ENCODE results near the gene AREG. TPM values are rescaled to one million over a fixed set of nuclear protein-coding genes. Genes with fewer than 3 reads are reported as not detected.

Gene AREG
- polyA plus RNA-seq, 2 donors, result 12.8 to 17.4 TPM

- H3K4me1 ChIP-seq (ENCODE audit: control insufficient read depth in 2 of 2, insufficient read depth in 2 of 2, low read length in 1 of 2), result no peaks in the 10 kb centered on the region
- H3K9me3 ChIP-seq (ENCODE audit: control insufficient read depth in 2 of 2, insufficient read depth in 1 of 2, low read depth in 1 of 2, low read length in 1 of 2), result peaks cover 0 to 3% of the 10 kb centered on the region in 2 donors
- H3K4me3 ChIP-seq (ENCODE audit: low read depth in 1 of 2, low read length in 2 of 2), result no peak overlapping the region
- H3K36me3 ChIP-seq (ENCODE audit: control insufficient read depth in 2 of 2, insufficient read depth in 2 of 2, low read length in 1 of 2), result no peaks in the 10 kb centered on the region
- no peaks in the 10 kb centered on the region for H3K27me3 ChIP-seq (ENCODE audit: control insufficient read depth in 1 of 2, insufficient read depth in 2 of 2, low read length in 2 of 2)
- H3K27ac ChIP-seq (ENCODE audit: low read depth in 2 of 2, low read length in 1 of 2), result no peak overlapping the region
These were observed 32.7 kb upstream of the AREG start for GRCh38 chr4:74412225-74412624.

- no peaks in the 10 kb centered on the region for H3K4me1 ChIP-seq (ENCODE audit: control insufficient read depth in 2 of 2, insufficient read depth in 2 of 2, low read length in 1 of 2)
- peaks cover 0 to 3% of the 10 kb centered on the region in 2 donors for H3K9me3 ChIP-seq (ENCODE audit: control insufficient read depth in 2 of 2, insufficient read depth in 1 of 2, low read depth in 1 of 2, low read length in 1 of 2)
- no peak overlapping the region for H3K27ac ChIP-seq (ENCODE audit: low read depth in 2 of 2, low read length in 1 of 2)
These were observed 31.7 kb upstream of the AREG start for GRCh38 chr4:74413265-74413664.

GRCh38 chr4:74414149-74414809, 30.7 kb upstream of the AREG start:
- H3K4me1 ChIP-seq (ENCODE audit: control insufficient read depth in 2 of 2, insufficient read depth in 2 of 2, low read length in 1 of 2), result no peaks in the 10 kb centered on the region
- H3K9me3 ChIP-seq (ENCODE audit: control insufficient read depth in 2 of 2, insufficient read depth in 1 of 2, low read depth in 1 of 2, low read length in 1 of 2), result peaks cover 0 to 3% of the 10 kb centered on the region in 2 donors
- 42 to 43% methylated on average over 5 of the region's 5 CpGs for WGBS, 2 donors
- no peak overlapping the region for H3K27ac ChIP-seq (ENCODE audit: low read depth in 2 of 2, low read length in 1 of 2)
- no peaks in the 10 kb centered on the region for H3K27me3 ChIP-seq (ENCODE audit: control insufficient read depth in 1 of 2, insufficient read depth in 2 of 2, low read length in 2 of 2)
- no peak overlapping the region for H3K4me3 ChIP-seq (ENCODE audit: low read depth in 1 of 2, low read length in 2 of 2)
- no peaks in the 10 kb centered on the region for H3K36me3 ChIP-seq (ENCODE audit: control insufficient read depth in 2 of 2, insufficient read depth in 2 of 2, low read length in 1 of 2)

More at GRCh38 chr4:74413265-74413664, 31.7 kb upstream of the AREG start:
- H3K4me3 ChIP-seq (ENCODE audit: low read depth in 1 of 2, low read length in 2 of 2), result no peak overlapping the region
- no peaks in the 10 kb centered on the region for H3K27me3 ChIP-seq (ENCODE audit: control insufficient read depth in 1 of 2, insufficient read depth in 2 of 2, low read length in 2 of 2)
- no peaks in the 10 kb centered on the region for H3K36me3 ChIP-seq (ENCODE audit: control insufficient read depth in 2 of 2, insufficient read depth in 2 of 2, low read length in 1 of 2)

- Histone ChIP-seq H3K4me1 (ENCODE audit: control insufficient read depth in 2 of 2, insufficient read depth in 2 of 2, low read length in 1 of 2) (no peaks in the 10 kb centered on the region), H3K4me3 (ENCODE audit: low read depth in 1 of 2, low read length in 2 of 2) (no peak overlapping the region), H3K36me3 (ENCODE audit: control insufficient read depth in 2 of 2, insufficient read depth in 2 of 2, low read length in 1 of 2) (no peaks in the 10 kb centered on the region), H3K27me3 (ENCODE audit: control insufficient read depth in 1 of 2, insufficient read depth in 2 of 2, low read length in 2 of 2) (no peaks in the 10 kb centered on the region), H3K9me3 (ENCODE audit: control insufficient read depth in 2 of 2, insufficient read depth in 1 of 2, low read depth in 1 of 2, low read length in 1 of 2) (peaks cover 0 to 3% of the 10 kb centered on the region in 2 donors), H3K27ac (ENCODE audit: low read depth in 2 of 2, low read length in 1 of 2) (no peak overlapping the region)
- WGBS, 2 donors, result 51 to 57% methylated on average over 3 of the region's 3 CpGs
These were observed 29.2 kb upstream of the AREG start for GRCh38 chr4:74415602-74416300.

GRCh38 chr4:74418063-74418670, 26.8 kb upstream of the AREG start:
- Histone ChIP-seq H3K9me3 (ENCODE audit: control insufficient read depth in 2 of 2, insufficient read depth in 1 of 2, low read depth in 1 of 2, low read length in 1 of 2) (peaks cover 0 to 3% of the 10 kb centered on the region in 2 donors), H3K4me1 (ENCODE audit: control insufficient read depth in 2 of 2, insufficient read depth in 2 of 2, low read length in 1 of 2) (no peaks in the 10 kb centered on the region), H3K27ac (ENCODE audit: low read depth in 2 of 2, low read length in 1 of 2) (no peak overlapping the region), H3K27me3 (ENCODE audit: control insufficient read depth in 1 of 2, insufficient read depth in 2 of 2, low read length in 2 of 2) (no peaks in the 10 kb centered on the region), H3K36me3 (ENCODE audit: control insufficient read depth in 2 of 2, insufficient read depth in 2 of 2, low read length in 1 of 2) (no peaks in the 10 kb centered on the region), H3K4me3 (ENCODE audit: low read depth in 1 of 2, low read length in 2 of 2) (no peak overlapping the region)
- WGBS, 2 donors, result 61 to 64% methylated on average over 6 of the region's 6 CpGs

GRCh38 chr4:74420863-74421262, 24.1 kb upstream of the AREG start:
- H3K9me3 ChIP-seq (ENCODE audit: control insufficient read depth in 2 of 2, insufficient read depth in 1 of 2, low read depth in 1 of 2, low read length in 1 of 2), result no peaks in the 10 kb centered on the region
- whole genome bisulfite sequencing, 2 donors, result 76 to 86% methylated on average over 5 of the region's 5 CpGs

GRCh38 chr4:74423104-74423503, 21.8 kb upstream of the AREG start:
- Histone ChIP-seq H3K27me3 (ENCODE audit: control insufficient read depth in 1 of 2, insufficient read depth in 2 of 2, low read length in 2 of 2) (no peaks in the 10 kb centered on the region), H3K4me1 (ENCODE audit: control insufficient read depth in 2 of 2, insufficient read depth in 2 of 2, low read length in 1 of 2) (no peaks in the 10 kb centered on the region), H3K27ac (ENCODE audit: low read depth in 2 of 2, low read length in 1 of 2) (no peak overlapping the region), H3K4me3 (ENCODE audit: low read depth in 1 of 2, low read length in 2 of 2) (no peak overlapping the region), H3K9me3 (ENCODE audit: control insufficient read depth in 2 of 2, insufficient read depth in 1 of 2, low read depth in 1 of 2, low read length in 1 of 2) (no peaks in the 10 kb centered on the region), H3K36me3 (ENCODE audit: control insufficient read depth in 2 of 2, insufficient read depth in 2 of 2, low read length in 1 of 2) (no peaks in the 10 kb centered on the region)
- WGBS, 2 donors, result 14 to 20% methylated on average over 1 of the region's 1 CpG

More at GRCh38 chr4:74420863-74421262, 24.1 kb upstream of the AREG start:
- H3K27me3 ChIP-seq (ENCODE audit: control insufficient read depth in 1 of 2, insufficient read depth in 2 of 2, low read length in 2 of 2), result no peaks in the 10 kb centered on the region
- no peak overlapping the region for H3K4me3 ChIP-seq (ENCODE audit: low read depth in 1 of 2, low read length in 2 of 2)
- no peak overlapping the region for H3K27ac ChIP-seq (ENCODE audit: low read depth in 2 of 2, low read length in 1 of 2)
- no peaks in the 10 kb centered on the region for H3K36me3 ChIP-seq (ENCODE audit: control insufficient read depth in 2 of 2, insufficient read depth in 2 of 2, low read length in 1 of 2)
- no peaks in the 10 kb centered on the region for H3K4me1 ChIP-seq (ENCODE audit: control insufficient read depth in 2 of 2, insufficient read depth in 2 of 2, low read length in 1 of 2)

- Histone ChIP-seq H3K9me3 (ENCODE audit: control insufficient read depth in 2 of 2, insufficient read depth in 1 of 2, low read depth in 1 of 2, low read length in 1 of 2) (no peaks in the 10 kb centered on the region), H3K27me3 (ENCODE audit: control insufficient read depth in 1 of 2, insufficient read depth in 2 of 2, low read length in 2 of 2) (no peaks in the 10 kb centered on the region), H3K27ac (ENCODE audit: low read depth in 2 of 2, low read length in 1 of 2) (no peak overlapping the region)
These were observed 20.8 kb upstream of the AREG start for GRCh38 chr4:74424111-74424510.

GRCh38 chr4:74426101-74426500, 18.8 kb upstream of the AREG start:
- WGBS, 2 donors, result 72 to 81% methylated on average over 1 of the region's 1 CpG
- Histone ChIP-seq H3K27me3 (ENCODE audit: control insufficient read depth in 1 of 2, insufficient read depth in 2 of 2, low read length in 2 of 2) (no peaks in the 10 kb centered on the region), H3K9me3 (ENCODE audit: control insufficient read depth in 2 of 2, insufficient read depth in 1 of 2, low read depth in 1 of 2, low read length in 1 of 2) (no peaks in the 10 kb centered on the region), H3K27ac (ENCODE audit: low read depth in 2 of 2, low read length in 1 of 2) (no peak overlapping the region), H3K4me3 (ENCODE audit: low read depth in 1 of 2, low read length in 2 of 2) (no peak overlapping the region), H3K36me3 (ENCODE audit: control insufficient read depth in 2 of 2, insufficient read depth in 2 of 2, low read length in 1 of 2) (no peaks in the 10 kb centered on the region), H3K4me1 (ENCODE audit: control insufficient read depth in 2 of 2, insufficient read depth in 2 of 2, low read length in 1 of 2) (no peaks in the 10 kb centered on the region)

More at GRCh38 chr4:74424111-74424510, 20.8 kb upstream of the AREG start:
- WGBS, 2 donors, result 96 to 97% methylated on average over 2 of the region's 2 CpGs
- Histone ChIP-seq H3K4me3 (ENCODE audit: low read depth in 1 of 2, low read length in 2 of 2) (no peak overlapping the region), H3K4me1 (ENCODE audit: control insufficient read depth in 2 of 2, insufficient read depth in 2 of 2, low read length in 1 of 2) (no peaks in the 10 kb centered on the region), H3K36me3 (ENCODE audit: control insufficient read depth in 2 of 2, insufficient read depth in 2 of 2, low read length in 1 of 2) (no peaks in the 10 kb centered on the region)

Data from esophagus (tissue), 2 donors.